ENCODE results near the gene SH3BP4.

DNA sequence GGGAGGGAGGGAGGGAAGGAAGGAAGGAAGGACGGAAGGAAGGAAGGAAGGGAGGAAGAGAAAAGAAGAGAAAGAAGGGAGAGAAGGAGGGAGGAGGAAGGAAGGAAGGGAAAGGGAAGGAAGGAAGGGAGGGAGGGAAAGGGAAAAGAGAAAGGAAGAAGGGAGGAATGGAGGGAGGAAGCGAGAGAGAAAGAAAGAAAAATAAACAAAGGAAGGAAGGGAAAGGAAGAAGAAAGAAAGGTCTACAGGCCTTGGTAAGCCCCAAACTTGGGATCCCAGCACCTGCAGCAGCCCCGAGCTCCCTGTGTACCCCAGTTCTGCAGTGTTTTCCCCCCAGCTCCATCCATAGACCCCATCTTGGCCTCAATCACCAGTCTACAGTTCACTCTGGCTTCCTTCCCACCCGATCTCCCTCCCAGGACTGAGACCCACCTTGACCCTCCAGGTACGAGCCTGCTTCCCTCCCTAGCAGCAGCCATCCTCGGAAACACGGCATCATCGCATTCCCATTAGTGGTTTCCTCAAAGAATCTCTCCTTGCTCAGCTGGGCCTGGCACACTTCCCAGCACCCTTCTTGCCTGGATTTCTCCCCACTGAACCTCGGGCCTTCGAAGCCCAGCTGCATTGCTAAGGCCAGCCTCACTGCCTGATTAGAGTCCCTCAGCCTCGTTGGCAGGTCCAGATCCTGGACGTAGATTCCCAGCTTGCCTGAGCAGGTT is 46.1 kb upstream of the SH3BP4 start:
- TF ChIP-seq TAF1 (IDR thresholded peaks at IDR 0.05; ENCODE audit: low read depth, low read length) (no peak), POLR2A (IDR thresholded peaks at IDR 0.05; ENCODE audit: low read depth, low read length) (no peak), POLR2AphosphoS5 (IDR thresholded peaks at IDR 0.05; ENCODE audit: low read depth, low read length) (no peak), SPI1 (IDR thresholded peaks at IDR 0.05; ENCODE audit: low read depth, low read length) (no peak), POU2F2 (IDR thresholded peaks at IDR 0.05; ENCODE audit: low read depth, low read length) (no peak)
